ENCODE data around the gene ARMC6.

Gene ARMC6

DNA sequence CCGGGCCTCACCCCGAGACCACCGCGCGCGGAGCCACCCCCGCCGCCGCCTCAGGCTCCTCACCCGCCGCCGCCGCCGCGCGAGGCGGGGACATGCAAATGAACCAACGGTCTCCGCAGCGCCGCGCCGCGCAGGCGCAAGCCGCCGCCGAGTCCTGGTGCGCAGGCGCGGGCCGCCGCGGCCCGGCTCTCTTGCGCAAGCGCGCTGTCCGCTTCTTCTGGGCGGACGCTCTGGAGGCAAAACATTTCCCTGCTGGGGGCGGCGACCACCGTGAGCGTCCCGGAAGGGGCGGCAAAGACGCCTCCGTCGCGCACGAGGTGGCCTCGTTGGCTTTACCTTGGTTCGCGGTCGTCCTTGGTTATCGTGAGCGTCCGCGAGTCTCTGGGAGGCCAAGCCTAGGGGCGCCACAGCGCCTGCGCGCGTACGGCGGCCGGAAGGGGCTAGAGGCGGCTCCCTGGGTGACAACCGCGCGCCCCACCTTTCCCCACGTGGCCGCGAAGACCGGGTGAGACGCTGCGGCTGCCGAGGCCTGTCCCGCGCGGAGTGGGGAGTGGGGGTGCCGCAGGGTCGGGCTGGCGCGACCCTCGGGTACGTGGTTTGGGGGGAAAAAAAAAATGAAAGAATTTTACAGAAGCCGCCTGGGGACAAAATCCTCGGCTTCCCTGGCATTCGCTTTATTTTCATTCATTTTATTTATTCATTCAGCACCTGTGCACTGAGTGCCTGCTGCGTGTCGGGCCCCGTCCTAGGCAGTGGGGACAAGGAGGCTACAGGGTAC, at the start of gene ARMC6, which contains the start of gene SUGP2:
Gene ARMC6, plus strand, starts transcription at position 178 of the 778 bp plus-strand sequence. CDS start 607 bp downstream, outside the sequence.
Gene SUGP2, minus strand, starts transcription at position 92 of the 778 bp plus-strand sequence. CDS start 2,446 bp downstream, outside the sequence.
- peak; percentile 87 for DNase-seq (ENCODE audit: low read depth in 2 of 2)

DNA sequence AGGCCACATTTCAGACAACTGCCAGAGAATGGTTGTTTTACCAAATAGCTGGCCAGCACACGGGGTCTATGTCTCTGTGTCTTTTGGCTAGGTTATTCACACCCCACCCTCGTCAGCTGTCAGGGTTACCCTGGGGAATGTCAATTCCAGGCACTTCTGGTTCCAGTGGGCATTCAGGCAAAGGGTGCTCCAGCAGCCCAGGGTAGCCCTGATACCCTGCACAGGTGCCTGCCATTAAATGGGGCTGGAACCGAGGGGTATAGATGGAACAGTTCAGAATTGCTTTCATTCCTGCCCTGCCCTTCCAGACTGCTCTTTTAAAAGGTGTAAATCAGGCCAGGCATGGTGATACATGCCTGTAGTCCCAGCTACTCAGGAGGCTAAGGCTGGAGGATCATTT, 49.2 kb upstream of the ARMC6 start:
- no peak for DNase-seq (ENCODE audit: low read depth in 2 of 2)

DNA sequence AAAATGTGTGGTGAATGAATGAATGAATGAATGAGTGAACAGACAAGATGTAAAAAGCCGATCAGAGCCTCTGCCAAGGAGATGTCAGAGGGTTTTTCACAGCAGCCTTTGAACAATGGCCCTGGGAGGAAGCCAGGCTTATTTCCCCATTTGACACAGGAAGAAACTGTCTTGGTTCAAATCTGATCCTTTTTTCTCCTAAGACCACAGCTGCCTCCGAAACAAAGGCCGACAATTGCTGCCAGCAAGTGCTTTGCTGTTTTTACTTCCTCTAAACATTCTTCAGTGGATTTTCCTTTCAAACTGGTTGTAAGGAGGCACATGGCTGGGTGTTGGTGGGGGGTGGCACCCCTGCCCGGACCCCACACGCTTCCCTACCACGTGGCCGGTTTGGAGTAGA, 48.1 kb upstream of the ARMC6 start:
- no peak for DNase-seq (ENCODE audit: low read depth in 2 of 2)

- no peak for DNase-seq (ENCODE audit: low read depth in 2 of 2)
These were observed 45.9 kb upstream of the ARMC6 start for GRCh38 chr19:18987456-18987855.

- DNase-seq (ENCODE audit: low read depth in 2 of 2), result no peak
These were observed 44.1 kb upstream of the ARMC6 start for GRCh38 chr19:18989316-18989715.

GRCh38 chr19:18990128-18990708, 43.2 kb upstream of the ARMC6 start:
- no peak for DNase-seq (ENCODE audit: low read depth in 2 of 2)

GRCh38 chr19:18991006-18991405, 42.4 kb upstream of the ARMC6 start:
- DNase-seq (ENCODE audit: low read depth in 2 of 2), result no peak

GRCh38 chr19:18991468-18991867, 41.9 kb upstream of the ARMC6 start:
- no peak for DNase-seq (ENCODE audit: low read depth in 2 of 2)

DNA sequence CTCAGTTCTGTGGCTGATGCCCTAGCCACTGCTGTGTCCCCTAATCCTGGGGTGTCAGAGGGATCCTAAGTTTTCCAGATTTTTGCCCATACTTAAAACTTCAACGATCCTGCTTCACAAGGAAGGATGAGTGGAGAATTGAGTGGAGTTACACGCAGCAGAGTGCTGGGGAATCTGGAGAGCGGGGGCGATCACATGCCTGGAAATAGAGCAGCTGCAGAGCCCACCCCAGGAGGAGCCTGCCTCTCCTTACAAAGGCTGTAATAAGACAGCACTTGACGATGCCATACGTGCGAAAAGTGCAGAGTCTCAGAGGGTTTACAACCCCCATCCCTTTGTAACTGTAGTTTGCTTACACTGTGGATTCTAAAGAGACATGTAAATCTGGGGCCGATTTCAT, 40.7 kb upstream of the ARMC6 start:
- no peak for DNase-seq (ENCODE audit: low read depth in 2 of 2)

GRCh38 chr19:18993115-18993514, 40.3 kb upstream of the ARMC6 start:
- no peak for DNase-seq (ENCODE audit: low read depth in 2 of 2)

- no peak for DNase-seq (ENCODE audit: low read depth in 2 of 2)
These were observed 37.6 kb upstream of the ARMC6 start for GRCh38 chr19:18995804-18996241.

GRCh38 chr19:18996351-18996750, 37.1 kb upstream of the ARMC6 start:
- no peak for DNase-seq (ENCODE audit: low read depth in 2 of 2)

- DNase-seq (ENCODE audit: low read depth in 2 of 2), result no peak
These were observed 36.5 kb upstream of the ARMC6 start for GRCh38 chr19:18996796-18997394.

- no peak for DNase-seq (ENCODE audit: low read depth in 2 of 2)
These were observed 35.1 kb upstream of the ARMC6 start for GRCh38 chr19:18998276-18998675.

DNA sequence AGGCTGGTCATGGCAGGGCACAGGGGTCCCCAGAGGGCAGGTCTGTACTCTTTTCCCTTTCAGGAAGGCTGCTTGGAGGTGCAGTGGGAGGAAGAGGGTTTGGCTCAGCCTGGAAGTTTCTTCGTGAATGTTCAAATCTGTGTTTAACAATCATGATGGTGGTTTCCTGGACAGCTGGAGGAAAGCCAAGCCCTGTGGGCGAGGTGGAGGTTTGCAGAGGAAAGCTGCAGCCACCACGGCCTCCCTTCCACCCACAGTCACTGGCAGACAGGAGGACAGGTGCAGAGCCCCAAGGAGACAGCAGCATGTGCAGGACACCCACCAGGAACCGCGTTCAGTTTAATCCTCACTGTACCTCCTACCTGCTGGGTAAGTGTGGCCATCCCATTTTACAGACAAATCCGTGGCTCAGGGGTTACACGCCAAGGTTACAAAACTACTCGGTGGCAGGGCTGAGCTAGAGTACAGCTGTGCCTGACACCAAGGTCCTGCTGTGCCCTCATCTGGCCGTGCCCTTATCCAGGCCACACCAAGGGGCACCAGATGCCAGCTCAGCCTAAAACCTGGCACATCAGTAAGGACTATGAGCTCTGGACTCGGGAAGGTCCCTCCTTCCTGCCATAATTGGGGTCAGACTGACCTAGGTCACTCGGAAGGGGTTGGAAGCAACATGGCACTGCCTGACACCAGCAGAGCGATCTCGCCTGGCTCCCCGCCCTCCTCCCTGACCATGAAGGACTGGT, 34.2 kb upstream of the ARMC6 start:
- DNase-seq (ENCODE audit: low read depth in 2 of 2), result no peak

- no peak for DNase-seq (ENCODE audit: low read depth in 2 of 2)
These were observed 33.3 kb upstream of the ARMC6 start for GRCh38 chr19:18999896-19000620.

- DNase-seq (ENCODE audit: low read depth in 2 of 2), result no peak
These were observed 29.3 kb upstream of the ARMC6 start for GRCh38 chr19:19004144-19004543.

DNA sequence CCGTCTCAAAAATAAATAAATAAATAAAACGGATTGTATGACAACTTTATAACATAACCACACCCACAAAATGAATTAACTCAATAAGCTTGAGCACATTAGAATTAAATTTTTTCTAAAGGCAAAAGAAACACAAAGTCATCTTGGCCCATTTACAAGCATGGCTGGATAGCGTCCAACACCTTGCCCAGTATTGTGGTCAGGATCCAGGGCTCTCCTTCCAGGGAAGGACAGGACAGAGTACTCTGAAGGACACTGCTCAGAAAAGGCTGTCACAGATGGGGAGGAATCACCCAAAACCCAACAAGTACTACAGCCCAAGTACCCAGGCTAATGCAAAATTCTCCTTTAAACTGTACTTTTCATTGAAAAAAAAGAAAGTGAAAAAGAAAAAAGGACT, 27.2 kb upstream of the ARMC6 start:
- DNase-seq (ENCODE audit: low read depth in 2 of 2), result no peak

GRCh38 chr19:19009951-19010350, 23.5 kb upstream of the ARMC6 start:
- DNase-seq (ENCODE audit: low read depth in 2 of 2), result no peak

- no peak for DNase-seq (ENCODE audit: low read depth in 2 of 2)
These were observed 22.9 kb upstream of the ARMC6 start for GRCh38 chr19:19010551-19010950.

DNA sequence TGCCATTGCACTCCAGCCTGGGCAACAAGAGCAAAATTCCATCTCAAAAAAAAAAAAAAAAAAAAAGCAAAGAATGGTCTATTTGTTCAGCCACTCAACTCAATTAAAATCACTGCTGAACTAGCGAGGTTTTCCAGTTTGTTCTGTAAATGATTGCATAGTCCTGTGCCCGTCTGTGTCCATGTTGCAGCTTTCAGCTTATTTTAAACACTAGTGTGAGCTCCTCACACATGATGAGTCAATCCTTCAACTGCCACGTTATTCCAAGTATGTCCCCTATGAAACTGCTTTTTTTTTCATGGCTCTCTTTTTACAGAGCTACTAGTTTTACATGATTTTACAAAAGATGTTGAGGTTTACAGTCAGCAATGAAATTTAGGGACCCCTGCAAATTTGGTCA, 12.3 kb upstream of the ARMC6 start:
- no peak for DNase-seq (ENCODE audit: low read depth in 2 of 2)

All from stimulated activated CD8-positive, alpha-beta memory T cell treated with anti-CD3 and anti-CD28 coated beads, Interleukin-15, amount 100 ng/mL, for 48 hours (primary cell).